Measurements from ENCODE around the gene ZBTB7C.

DNA sequence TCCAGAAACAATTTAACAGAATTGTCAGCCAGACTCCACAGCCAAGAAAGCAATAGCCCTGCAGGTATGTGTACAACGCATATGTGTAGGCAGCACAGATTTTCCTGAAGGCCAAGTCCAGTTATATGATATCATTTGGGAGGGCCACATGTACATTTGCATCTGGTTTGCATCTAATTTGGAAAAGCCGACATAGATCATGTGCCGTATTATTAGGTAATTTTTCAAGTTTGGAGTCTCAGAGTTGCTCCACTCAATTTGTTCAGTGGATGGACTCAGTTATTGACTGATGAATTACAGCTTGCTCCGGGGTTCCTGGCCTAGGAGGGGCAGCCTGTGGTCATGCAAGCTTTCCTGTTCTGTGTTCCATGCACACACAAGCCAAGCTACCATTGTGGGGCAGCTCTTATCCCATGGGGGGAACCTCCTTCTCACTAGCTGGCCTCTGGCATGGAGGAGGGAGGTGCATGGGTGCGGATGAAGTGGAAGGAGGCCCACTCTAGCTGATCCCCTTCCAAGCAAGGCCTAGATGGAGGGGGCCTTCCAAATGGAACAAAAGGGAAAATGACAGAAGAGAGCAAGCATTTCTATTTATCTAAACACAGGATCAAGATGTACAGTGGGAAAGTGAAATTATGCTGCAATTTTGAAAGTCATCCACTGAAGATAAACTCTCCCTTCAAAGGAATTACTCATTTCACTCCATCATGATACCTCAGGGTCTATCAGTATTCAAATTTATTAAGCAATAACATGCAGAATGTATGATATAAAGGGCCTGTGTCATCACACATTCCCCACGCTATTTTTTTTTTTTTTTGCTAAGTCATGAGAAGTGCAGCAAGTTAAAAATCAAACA lies 276.2 kb downstream of the ZBTB7C start:
- TF ChIP-seq, protein P1, sequence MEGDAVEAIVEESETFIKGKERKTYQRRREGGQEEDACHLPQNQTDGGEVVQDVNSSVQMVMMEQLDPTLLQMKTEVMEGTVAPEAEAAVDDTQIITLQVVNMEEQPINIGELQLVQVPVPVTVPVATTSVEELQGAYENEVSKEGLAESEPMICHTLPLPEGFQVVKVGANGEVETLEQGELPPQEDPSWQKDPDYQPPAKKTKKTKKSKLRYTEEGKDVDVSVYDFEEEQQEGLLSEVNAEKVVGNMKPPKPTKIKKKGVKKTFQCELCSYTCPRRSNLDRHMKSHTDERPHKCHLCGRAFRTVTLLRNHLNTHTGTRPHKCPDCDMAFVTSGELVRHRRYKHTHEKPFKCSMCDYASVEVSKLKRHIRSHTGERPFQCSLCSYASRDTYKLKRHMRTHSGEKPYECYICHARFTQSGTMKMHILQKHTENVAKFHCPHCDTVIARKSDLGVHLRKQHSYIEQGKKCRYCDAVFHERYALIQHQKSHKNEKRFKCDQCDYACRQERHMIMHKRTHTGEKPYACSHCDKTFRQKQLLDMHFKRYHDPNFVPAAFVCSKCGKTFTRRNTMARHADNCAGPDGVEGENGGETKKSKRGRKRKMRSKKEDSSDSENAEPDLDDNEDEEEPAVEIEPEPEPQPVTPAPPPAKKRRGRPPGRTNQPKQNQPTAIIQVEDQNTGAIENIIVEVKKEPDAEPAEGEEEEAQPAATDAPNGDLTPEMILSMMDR (IDR thresholded peaks at IDR 0.05) = no peak
- no peak for TF ChIP-seq EZH2phosphoT487 (IDR thresholded peaks at IDR 0.05)
